ENCODE measurements around the gene FAM236B. TPM values are rescaled to one million over a fixed set of nuclear protein-coding genes. Genes with fewer than 3 reads are reported as not detected.
"Not testable (repeated sequence)": the region's sequence is repeated elsewhere in the genome, so short reads cannot be mapped to it uniquely, and the experiment has no call there.

FAM236B gene
- total and polyA plus RNA-seq, 2 donors (not counting 3 experiments of a cell fraction or from before 2014, with no cell fraction given), result not detected

GRCh38 chrX:72777467-72777790, 5.0 kb downstream of the FAM236B start:
- H3K36me3 ChIP-seq (ENCODE audit: control insufficient read depth in 2 of 2, extremely low read depth in 1 of 2, insufficient read depth in 2 of 2, low read length in 2 of 2); intact Hi-C loops (cut with micrococcal nuclease); CTCF ChIA-PET; POLR2A ChIA-PET; H3K4me3 ChIP-seq (replicated peaks in 1 of 3; ENCODE audit: insufficient read depth in 1 of 3, low read depth in 1 of 3, low read length in 3 of 3); H3K9me1 ChIP-seq (replicated peaks; ENCODE audit: control insufficient read depth, extremely low read depth, insufficient read depth, low read length); H3K9me3 ChIP-seq (replicated peaks; ENCODE audit: control insufficient read depth, insufficient read depth, low read length); H3K4me2 ChIP-seq (ENCODE audit: insufficient read depth, low read length); dilution Hi-C loops (cut with MboI; ENCODE audit: extremely low pct_ligation_motif_present, low sequenced_read_pairs); H3K79me2 ChIP-seq (ENCODE audit: control insufficient read depth, insufficient read depth, low read length); H3K9ac ChIP-seq (replicated peaks; ENCODE audit: extremely low read depth, insufficient read depth, low read length); H3K27ac ChIP-seq (ENCODE audit: insufficient read depth, low read depth, low read length); DNase-seq (ENCODE audit: low read depth, low spot score); BruUV-seq (replicated peaks); H4K20me1 ChIP-seq (replicated peaks; ENCODE audit: control insufficient read depth, extremely low read depth, insufficient read depth, low read length); H2AFZ ChIP-seq (ENCODE audit: low read depth, low read length); H3K4me1 ChIP-seq (ENCODE audit: control insufficient read depth, extremely low read depth, insufficient read depth, low read length); H3K27me3 ChIP-seq (ENCODE audit: control insufficient read depth in 2 of 2, insufficient read depth in 2 of 2, low read length in 2 of 2); FAIRE-seq: not testable (repeated sequence)

- H3K4me1 ChIP-seq (ENCODE audit: control insufficient read depth, extremely low read depth, insufficient read depth, low read length); CTCF ChIA-PET; H3K4me2 ChIP-seq (ENCODE audit: insufficient read depth, low read length); H3K79me2 ChIP-seq (ENCODE audit: control insufficient read depth, insufficient read depth, low read length); H3K9ac ChIP-seq (replicated peaks; ENCODE audit: extremely low read depth, insufficient read depth, low read length); BruUV-seq (replicated peaks); H3K36me3 ChIP-seq (ENCODE audit: control insufficient read depth in 2 of 2, extremely low read depth in 1 of 2, insufficient read depth in 2 of 2, low read length in 2 of 2); POLR2A ChIA-PET; H3K4me3 ChIP-seq (replicated peaks in 1 of 3; ENCODE audit: insufficient read depth in 1 of 3, low read depth in 1 of 3, low read length in 3 of 3); H3K27me3 ChIP-seq (ENCODE audit: control insufficient read depth in 2 of 2, insufficient read depth in 2 of 2, low read length in 2 of 2); intact Hi-C loops (cut with micrococcal nuclease); H3K9me1 ChIP-seq (replicated peaks; ENCODE audit: control insufficient read depth, extremely low read depth, insufficient read depth, low read length); DNase-seq (ENCODE audit: low read depth, low spot score); H4K20me1 ChIP-seq (replicated peaks; ENCODE audit: control insufficient read depth, extremely low read depth, insufficient read depth, low read length); H3K27ac ChIP-seq (ENCODE audit: insufficient read depth, low read depth, low read length); dilution Hi-C loops (cut with MboI; ENCODE audit: extremely low pct_ligation_motif_present, low sequenced_read_pairs); H2AFZ ChIP-seq (ENCODE audit: low read depth, low read length); H3K9me3 ChIP-seq (replicated peaks; ENCODE audit: control insufficient read depth, insufficient read depth, low read length): not testable (repeated sequence)
- peak; percentile 77 for FAIRE-seq
Observed at GRCh38 chrX:72776653-72777466, 5.6 kb downstream of the FAM236B start, which contains the start of gene DMRTC1B. Gene DMRTC1B (plus strand): TSS chrX:72776890. CDS start chrX:72845136, 68,246 bp downstream.

GRCh38 chrX:72760454-72760853, 22.0 kb downstream of the FAM236B start:
- dilution Hi-C loops (cut with MboI; ENCODE audit: extremely low pct_ligation_motif_present, low sequenced_read_pairs); H4K20me1 ChIP-seq (replicated peaks; ENCODE audit: control insufficient read depth, extremely low read depth, insufficient read depth, low read length); H3K79me2 ChIP-seq (ENCODE audit: control insufficient read depth, insufficient read depth, low read length); H3K9me3 ChIP-seq (replicated peaks; ENCODE audit: control insufficient read depth, insufficient read depth, low read length); POLR2A ChIA-PET; H3K27me3 ChIP-seq (ENCODE audit: control insufficient read depth in 2 of 2, insufficient read depth in 2 of 2, low read length in 2 of 2); intact Hi-C loops (cut with micrococcal nuclease); CTCF ChIA-PET; BruUV-seq (replicated peaks); DNase-seq (ENCODE audit: low read depth, low spot score); H3K27ac ChIP-seq (ENCODE audit: insufficient read depth, low read depth, low read length); H3K9ac ChIP-seq (replicated peaks; ENCODE audit: extremely low read depth, insufficient read depth, low read length); H3K36me3 ChIP-seq (ENCODE audit: control insufficient read depth in 2 of 2, extremely low read depth in 1 of 2, insufficient read depth in 2 of 2, low read length in 2 of 2); H3K4me1 ChIP-seq (ENCODE audit: control insufficient read depth, extremely low read depth, insufficient read depth, low read length); H2AFZ ChIP-seq (ENCODE audit: low read depth, low read length); H3K9me1 ChIP-seq (replicated peaks; ENCODE audit: control insufficient read depth, extremely low read depth, insufficient read depth, low read length); FAIRE-seq; H3K4me3 ChIP-seq (replicated peaks in 1 of 3; ENCODE audit: insufficient read depth in 1 of 3, low read depth in 1 of 3, low read length in 3 of 3); H3K4me2 ChIP-seq (ENCODE audit: insufficient read depth, low read length): not testable (repeated sequence)

DNA sequence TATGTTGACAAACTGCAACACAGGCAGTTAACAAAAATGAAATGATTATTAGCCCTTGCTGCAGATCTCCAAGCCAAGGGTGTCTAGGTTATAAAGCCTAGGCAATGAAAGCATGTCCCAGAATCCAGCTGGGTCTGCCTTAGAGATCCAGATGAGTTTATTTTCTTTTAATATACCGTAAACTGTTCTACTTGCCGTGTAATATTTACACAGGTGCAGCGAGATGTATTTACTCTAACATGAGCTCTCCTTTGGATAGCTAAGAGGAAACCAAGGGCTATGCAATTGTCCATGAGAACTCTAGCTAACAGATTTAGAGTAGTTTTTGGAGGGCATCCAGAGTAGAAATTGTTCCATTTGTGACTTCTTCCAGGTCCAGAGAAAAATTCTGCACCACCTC, 33.9 kb downstream of the FAM236B start:
- H3K9ac ChIP-seq (replicated peaks; ENCODE audit: extremely low read depth, insufficient read depth, low read length); FAIRE-seq; H3K36me3 ChIP-seq (ENCODE audit: control insufficient read depth in 2 of 2, extremely low read depth in 1 of 2, insufficient read depth in 2 of 2, low read length in 2 of 2); H3K4me3 ChIP-seq (replicated peaks in 1 of 3; ENCODE audit: insufficient read depth in 1 of 3, low read depth in 1 of 3, low read length in 3 of 3); H2AFZ ChIP-seq (ENCODE audit: low read depth, low read length); CTCF ChIA-PET; H3K27me3 ChIP-seq (ENCODE audit: control insufficient read depth in 2 of 2, insufficient read depth in 2 of 2, low read length in 2 of 2); H4K20me1 ChIP-seq (replicated peaks; ENCODE audit: control insufficient read depth, extremely low read depth, insufficient read depth, low read length); H3K4me1 ChIP-seq (ENCODE audit: control insufficient read depth, extremely low read depth, insufficient read depth, low read length); POLR2A ChIA-PET; BruUV-seq (replicated peaks); H3K27ac ChIP-seq (ENCODE audit: insufficient read depth, low read depth, low read length); H3K9me1 ChIP-seq (replicated peaks; ENCODE audit: control insufficient read depth, extremely low read depth, insufficient read depth, low read length); DNase-seq (ENCODE audit: low read depth, low spot score); H3K9me3 ChIP-seq (replicated peaks; ENCODE audit: control insufficient read depth, insufficient read depth, low read length); intact Hi-C loops (cut with micrococcal nuclease); dilution Hi-C loops (cut with MboI; ENCODE audit: extremely low pct_ligation_motif_present, low sequenced_read_pairs); H3K79me2 ChIP-seq (ENCODE audit: control insufficient read depth, insufficient read depth, low read length); H3K4me2 ChIP-seq (ENCODE audit: insufficient read depth, low read length): not testable (repeated sequence)
